Measurements from ENCODE around the gene CYSLTR2.
A peak's percentile ranks its signal among the peaks of the same experiment; 100 is the strongest.

The CYSLTR2 gene

GRCh38 chr13:48643159-48643558 is 10.6 kb upstream of the CYSLTR2 start:
- no peak for DNase-seq (ENCODE audit: low read depth)
- no peak for TF ChIP-seq CTCF (conservative IDR thresholded peaks at IDR 0.05; ENCODE audit: low read depth, low read length)
- no peak overlapping the region for H3K4me3 ChIP-seq (ENCODE audit: low read depth, low read length)

- TF ChIP-seq CTCF (conservative IDR thresholded peaks at IDR 0.05; ENCODE audit: low read depth, low read length), result no peak
- DNase-seq (ENCODE audit: low read depth), result no peak
- H3K4me3 ChIP-seq (ENCODE audit: low read depth, low read length), result no peak overlapping the region
Observed at GRCh38 chr13:48644141-48644540, 9.6 kb upstream of the CYSLTR2 start.

- no peak for TF ChIP-seq CTCF (conservative IDR thresholded peaks at IDR 0.05; ENCODE audit: low read depth, low read length)
- DNase-seq (ENCODE audit: low read depth), result no peak
- H3K4me3 ChIP-seq (ENCODE audit: low read depth, low read length), result no peak overlapping the region
Observed at GRCh38 chr13:48644951-48645350, 8.8 kb upstream of the CYSLTR2 start.

- no peak for DNase-seq (ENCODE audit: low read depth)
Observed at GRCh38 chr13:48645845-48646244, 7.9 kb upstream of the CYSLTR2 start.

GRCh38 chr13:48646791-48647190 is 6.9 kb upstream of the CYSLTR2 start:
- DNase-seq (ENCODE audit: low read depth), result no peak
- H3K4me3 ChIP-seq (ENCODE audit: low read depth, low read length), result no peak overlapping the region
- no peak for TF ChIP-seq CTCF (conservative IDR thresholded peaks at IDR 0.05; ENCODE audit: low read depth, low read length)

More at GRCh38 chr13:48645845-48646244, 7.9 kb upstream of the CYSLTR2 start:
- TF ChIP-seq CTCF (conservative IDR thresholded peaks at IDR 0.05; ENCODE audit: low read depth, low read length), result no peak
- H3K4me3 ChIP-seq (ENCODE audit: low read depth, low read length), result no peak overlapping the region

GRCh38 chr13:48647625-48648024 is 6.1 kb upstream of the CYSLTR2 start:
- H3K4me3 ChIP-seq (ENCODE audit: low read depth, low read length), result no peak overlapping the region
- DNase-seq (ENCODE audit: low read depth), result peak; percentile 21
- peak; percentile 26 for TF ChIP-seq CTCF (conservative IDR thresholded peaks at IDR 0.05; ENCODE audit: low read depth, low read length)

- no peak overlapping the region for H3K4me3 ChIP-seq (ENCODE audit: low read depth, low read length)
- no peak for TF ChIP-seq CTCF (conservative IDR thresholded peaks at IDR 0.05; ENCODE audit: low read depth, low read length)
- no peak for DNase-seq (ENCODE audit: low read depth)
Observed at GRCh38 chr13:48648446-48648845, 5.3 kb upstream of the CYSLTR2 start.
